Loucy (cell line): ENCODE data around the gene DHX9.

Experiments used
- H2AFZ ChIP-seq: fragments of 200-600 bp; sonication (generic); 2 replicates; pipeline ENCODE4 v1.6.0; 2016; ENCODE audit warnings: antibody characterized with exemption, mild to moderate bottlenecking, low read length, moderate library complexity
- H3F3A ChIP-seq: fragments of 200-600 bp; 2 replicates; pipeline ENCODE4 v1.6.0; 2016; ENCODE audit warnings: antibody characterized with exemption, low read depth, mild to moderate bottlenecking
- H3K27me3 ChIP-seq: fragments of 200-600 bp; sonication (generic); 2 replicates; pipeline ENCODE4 v1.6.1; 2014; ENCODE audit warnings: low read length, mild to moderate bottlenecking; ENCODE audit not compliant: insufficient read depth, poor library complexity, severe bottlenecking
- H3K36me3 ChIP-seq: fragments of 200-600 bp; sonication (generic); 2 replicates; pipeline ENCODE4 v1.6.1; 2016; ENCODE audit warnings: low read length; ENCODE audit not compliant: insufficient read depth
- H3K4me1 ChIP-seq: fragments of 200-600 bp; sonication (generic); 2 replicates; pipeline ENCODE4 v1.5.1; 2014; ENCODE audit warnings: low read length, mild to moderate bottlenecking; ENCODE audit not compliant: insufficient read depth, poor library complexity, severe bottlenecking
- H3K4me2 ChIP-seq: fragments of 200-600 bp; sonication (generic); 2 replicates; pipeline ENCODE4 v1.6.0; 2014; ENCODE audit warnings: antibody characterized with exemption, low read length, low read depth, mild to moderate bottlenecking; ENCODE audit not compliant: poor library complexity, severe bottlenecking
- H3K4me3 ChIP-seq: fragments of 200-600 bp; sonication (generic); 2 replicates; pipeline ENCODE4 v1.5.1; 2014; ENCODE audit warnings: low read length, mild to moderate bottlenecking, mixed read lengths; ENCODE audit not compliant: poor library complexity, severe bottlenecking
- H3K79me2 ChIP-seq: fragments of 200-600 bp; sonication (generic); 2 replicates; pipeline ENCODE4 v1.6.1; 2014; ENCODE audit warnings: low read length; ENCODE audit not compliant: insufficient read depth
- H3K9ac ChIP-seq: fragments of 200-600 bp; sonication (generic); 2 replicates; pipeline ENCODE4 v1.6.0; 2014; ENCODE audit warnings: mild to moderate bottlenecking, low read depth, low read length, moderate library complexity; ENCODE audit not compliant: poor library complexity, severe bottlenecking
- H3K9me2 ChIP-seq: fragments of 200-600 bp; sonication (generic); replicated peaks from 2 replicates; pipeline ENCODE4 v1.6.1; 2016; ENCODE audit warnings: low read depth, low read length, mixed read lengths
- H3K9me3 ChIP-seq: fragments of 200-600 bp; sonication (generic); 2 replicates; pipeline ENCODE4 v1.6.1; 2014; ENCODE audit warnings: mild to moderate bottlenecking, antibody characterized with exemption, low read length, low read depth; ENCODE audit not compliant: insufficient read depth
- H4K20me1 ChIP-seq: fragments of 200-600 bp; sonication (generic); 2 replicates; pipeline ENCODE4 v1.6.0; 2014; ENCODE audit warnings: antibody characterized with exemption, low read length, mild to moderate bottlenecking; ENCODE audit not compliant: insufficient read depth, poor library complexity, severe bottlenecking
- CTCF ChIP-seq: fragments of 200-600 bp; sonication (generic); conservative IDR thresholded peaks from 2 replicates; pipeline ENCODE4 v1.5.1; 2014; ENCODE audit warnings: mild to moderate bottlenecking, antibody characterized with exemption, low read length
- EZH2phosphoT487 ChIP-seq: fragments of 200-600 bp; IDR thresholded peaks from 2 replicates; pipeline ENCODE4 v1.6.1; 2018; ENCODE audit warnings: antibody characterized with exemption, mild to moderate bottlenecking, moderate library complexity, borderline replicate concordance

The DHX9 gene

GRCh38 chr1:182886985-182887384, 47.8 kb downstream of the DHX9 start:
- H3K4me1 ChIP-seq: peaks cover 23% of the 10 kb centered on the region
- H3K4me2 ChIP-seq: no peak overlapping the region
- no peak overlapping the region for H3K4me3 ChIP-seq
- TF ChIP-seq EZH2phosphoT487 (no peak), CTCF (no peak)
- no peaks in the 10 kb centered on the region for H3K79me2 ChIP-seq
- peaks cover 6% of the 10 kb centered on the region; the same call in 1 of the 2 replicates for H3F3A ChIP-seq
- no peaks in the 10 kb centered on the region for H3K9me2 ChIP-seq
- no peaks in the 10 kb centered on the region for H3K9me3 ChIP-seq
- H2AFZ ChIP-seq: no peak overlapping the region
- H3K27me3 ChIP-seq: no peaks in the 10 kb centered on the region
- H4K20me1 ChIP-seq: peaks cover 3% of the 10 kb centered on the region
- H3K36me3 ChIP-seq: peaks cover 72% of the 10 kb centered on the region
- no peak overlapping the region for H3K9ac ChIP-seq

- Histone ChIP-seq H3K9me3 (no peaks in the 10 kb centered on the region), H3K4me2 (no peak overlapping the region), H3K27me3 (no peaks in the 10 kb centered on the region), H3K4me1 (peaks cover 28% of the 10 kb centered on the region), H4K20me1 (no peaks in the 10 kb centered on the region), H3K9ac (peak overlapping the region; percentile 0), H3K36me3 (peaks cover 54% of the 10 kb centered on the region), H3F3A (peaks cover 6% of the 10 kb centered on the region; the same call in 1 of the 2 replicates), H2AFZ (no peak overlapping the region), H3K9me2 (no peaks in the 10 kb centered on the region), H3K4me3 (no peak overlapping the region), H3K79me2 (no peaks in the 10 kb centered on the region)
- no peak for TF ChIP-seq CTCF
- TF ChIP-seq EZH2phosphoT487: no peak
These were observed 49.8 kb downstream of the DHX9 start for GRCh38 chr1:182888736-182889531.

- Histone ChIP-seq H3K4me3 (no peak overlapping the region), H3K79me2 (no peaks in the 10 kb centered on the region), H3K9ac (peak overlapping the region; percentile 38), H3K9me2 (no peaks in the 10 kb centered on the region), H4K20me1 (no peaks in the 10 kb centered on the region), H3K4me2 (peak overlapping the region; percentile 7), H3K4me1 (peaks cover 28% of the 10 kb centered on the region), H3F3A (peaks cover 6% of the 10 kb centered on the region; the same call in 1 of the 2 replicates), H3K36me3 (peaks cover 43% of the 10 kb centered on the region), H3K9me3 (no peaks in the 10 kb centered on the region), H3K27me3 (no peaks in the 10 kb centered on the region), H2AFZ (no peak overlapping the region)
- TF ChIP-seq EZH2phosphoT487 (no peak), CTCF (no peak)
These were observed 50.9 kb downstream of the DHX9 start for GRCh38 chr1:182889997-182890396.
